Cerebellar nuclear complex (tissue), 1 donor: ENCODE data around the gene BTBD6.

Experiments used
- DNase-seq, 2 experiments: peaks; one replicate each; lab custom pipeline; 2025; lab: John Stamatoyannopoulos, UW

BTBD6 gene

DNA sequence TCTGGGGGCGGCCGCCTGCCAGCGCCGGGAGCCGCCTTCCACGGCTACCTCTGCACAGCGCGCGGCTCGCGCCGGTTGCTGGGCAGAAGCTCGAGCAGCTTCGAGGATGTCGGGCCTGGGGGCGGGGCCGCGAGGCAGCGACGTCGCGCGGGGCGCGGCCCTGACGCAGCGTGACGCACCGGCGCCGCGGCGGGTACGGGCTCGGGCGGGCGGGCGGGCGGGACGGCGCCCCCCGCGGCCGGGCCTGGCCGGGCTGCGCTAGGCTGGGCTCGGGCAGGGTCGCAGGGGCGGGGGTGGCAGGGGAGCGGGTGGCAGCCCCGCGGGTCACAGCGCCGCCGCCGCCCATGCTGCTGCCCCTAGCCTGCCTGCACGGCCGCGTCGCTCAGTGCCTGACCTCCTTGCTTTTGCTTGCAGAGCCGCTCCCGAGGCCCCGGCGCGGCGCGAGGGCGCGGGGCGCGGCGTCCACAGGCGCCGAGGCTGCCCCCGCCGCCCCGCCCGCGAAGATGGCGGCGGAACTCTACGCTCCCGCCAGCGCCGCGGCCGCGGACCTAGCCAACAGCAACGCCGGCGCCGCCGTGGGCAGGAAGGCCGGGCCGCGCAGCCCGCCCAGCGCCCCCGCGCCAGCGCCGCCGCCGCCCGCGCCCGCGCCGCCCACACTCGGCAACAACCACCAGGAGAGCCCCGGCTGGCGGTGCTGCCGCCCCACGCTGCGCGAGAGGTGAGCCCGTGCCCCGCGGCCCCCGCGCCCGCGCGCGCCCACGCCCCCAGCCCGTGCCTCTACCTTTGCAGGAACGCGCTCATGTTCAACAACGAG, at the start of gene BTBD6:
BTBD6 (plus strand) TSS at position 166 of the 814 bp plus-strand sequence; CDS start at position 345, 179 bp downstream.
- no peak for DNase-seq

DNA sequence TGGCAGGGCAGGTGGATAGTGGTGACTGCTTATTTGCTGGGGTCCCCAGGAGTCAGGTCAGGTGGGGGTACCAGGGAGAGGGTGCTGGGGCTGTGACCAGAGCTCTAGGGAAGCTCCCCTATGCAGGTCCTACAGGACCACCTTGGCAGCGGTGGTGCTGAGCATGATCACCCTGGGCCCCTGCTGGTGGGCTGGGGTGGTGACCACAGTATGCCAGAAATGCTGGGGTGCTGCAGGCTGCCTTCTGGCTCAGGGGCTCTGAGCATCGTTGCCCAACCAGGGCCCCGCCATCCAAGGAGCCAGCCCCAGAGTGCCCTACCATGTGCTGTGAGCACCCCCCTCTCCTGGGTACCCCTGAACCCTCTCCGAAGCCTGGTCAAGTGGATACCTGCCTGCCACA, 49.7 kb upstream of the BTBD6 start:
- no peak for DNase-seq

DNA sequence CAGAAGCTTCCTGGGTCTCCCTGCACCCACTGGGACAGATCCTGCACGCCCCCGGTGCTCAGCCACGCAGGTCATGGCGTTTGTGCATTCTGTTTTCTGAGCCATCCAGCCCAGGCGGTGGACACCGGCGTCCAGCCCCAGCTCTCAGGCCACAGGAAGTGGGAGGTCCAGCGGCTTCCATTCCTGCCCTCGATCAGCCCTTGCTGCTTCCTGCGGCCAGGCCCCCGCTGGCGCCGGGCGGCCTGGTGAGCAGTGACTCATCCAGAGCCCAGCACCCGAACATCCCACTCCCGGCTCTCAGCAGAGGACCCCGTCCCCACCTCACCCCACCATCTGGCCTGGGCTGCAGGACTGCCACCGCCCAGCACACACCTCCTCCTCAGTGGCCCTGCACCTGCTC, 49.2 kb upstream of the BTBD6 start:
- no peak for DNase-seq

DNA sequence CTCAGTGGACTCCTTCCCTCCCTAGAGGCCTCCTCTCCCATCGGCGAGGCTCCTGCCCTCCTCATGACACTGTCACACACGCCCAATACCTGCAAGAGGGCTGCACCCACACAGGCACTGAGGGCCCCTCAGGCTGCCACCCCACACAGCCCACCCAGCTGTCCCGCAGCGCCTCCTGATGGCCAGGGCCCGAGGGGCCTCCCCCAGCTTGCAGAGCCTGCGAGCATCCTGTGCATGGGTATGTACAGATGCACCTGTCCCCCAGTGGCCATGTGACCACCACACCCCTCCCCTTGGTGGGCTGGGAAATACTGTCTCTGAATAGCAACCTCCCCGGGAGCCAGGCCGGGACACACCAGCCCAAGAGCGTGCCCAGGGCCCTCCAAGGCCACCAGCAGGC, 48.3 kb upstream of the BTBD6 start:
- DNase-seq: no peak

DNA sequence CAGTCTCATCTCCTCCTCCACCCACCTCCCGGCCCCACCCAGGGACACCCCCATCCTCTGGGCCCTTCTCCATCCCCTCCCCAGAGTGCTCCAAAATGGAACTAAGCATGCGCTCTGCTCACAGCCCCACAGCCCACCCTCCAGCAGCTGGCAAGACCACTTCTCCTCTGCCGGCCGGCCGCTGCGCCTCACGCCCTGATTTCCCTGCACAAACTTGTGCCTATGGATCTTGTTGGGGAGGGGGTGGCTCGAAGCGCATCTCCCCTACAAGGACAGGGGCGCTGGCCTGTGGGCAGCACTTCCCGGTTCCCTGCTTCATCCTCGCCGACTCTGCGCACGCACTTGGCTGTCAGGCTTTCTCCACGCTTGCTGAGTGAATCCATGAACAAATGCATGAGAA, 47.7 kb upstream of the BTBD6 start:
- no peak for DNase-seq

DNA sequence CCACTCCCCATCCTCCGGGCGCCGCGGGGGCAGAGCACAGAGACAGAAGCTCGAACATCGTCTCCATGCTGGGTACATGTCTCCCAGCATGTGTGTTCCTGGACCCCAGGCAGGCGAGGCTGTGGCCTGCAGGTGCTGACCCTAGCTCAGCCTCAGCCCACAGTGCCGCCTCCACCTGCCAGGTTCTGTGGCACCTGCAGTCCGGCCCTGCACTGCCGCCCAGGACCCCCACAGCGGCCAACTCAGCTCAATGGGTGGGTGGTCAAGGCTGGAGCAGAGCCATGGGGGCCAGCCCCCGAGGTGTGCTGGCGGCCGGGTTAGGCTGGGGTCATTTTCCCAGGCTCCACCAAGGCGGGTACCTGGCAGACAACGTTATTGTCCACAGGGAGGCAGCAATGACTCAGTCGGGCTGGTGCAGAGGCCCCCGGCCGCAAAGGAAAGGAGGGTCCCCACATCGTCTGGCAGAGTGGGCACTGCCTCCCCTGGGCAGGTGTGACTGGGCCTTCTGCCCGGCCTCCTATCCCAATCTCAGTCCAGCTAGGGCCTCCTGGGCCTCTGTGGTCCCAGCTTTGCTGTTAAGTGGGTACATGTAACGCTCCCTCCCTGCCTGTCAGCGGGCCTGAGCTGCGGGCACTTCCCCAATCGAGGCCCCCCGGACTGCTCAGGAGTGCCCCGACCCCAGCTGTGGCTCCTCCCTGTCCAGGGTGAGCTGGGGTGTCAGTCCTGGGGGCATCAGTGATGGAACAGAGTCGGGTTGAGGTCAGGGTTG, 47.0 kb upstream of the BTBD6 start:
- DNase-seq: no peak

DNA sequence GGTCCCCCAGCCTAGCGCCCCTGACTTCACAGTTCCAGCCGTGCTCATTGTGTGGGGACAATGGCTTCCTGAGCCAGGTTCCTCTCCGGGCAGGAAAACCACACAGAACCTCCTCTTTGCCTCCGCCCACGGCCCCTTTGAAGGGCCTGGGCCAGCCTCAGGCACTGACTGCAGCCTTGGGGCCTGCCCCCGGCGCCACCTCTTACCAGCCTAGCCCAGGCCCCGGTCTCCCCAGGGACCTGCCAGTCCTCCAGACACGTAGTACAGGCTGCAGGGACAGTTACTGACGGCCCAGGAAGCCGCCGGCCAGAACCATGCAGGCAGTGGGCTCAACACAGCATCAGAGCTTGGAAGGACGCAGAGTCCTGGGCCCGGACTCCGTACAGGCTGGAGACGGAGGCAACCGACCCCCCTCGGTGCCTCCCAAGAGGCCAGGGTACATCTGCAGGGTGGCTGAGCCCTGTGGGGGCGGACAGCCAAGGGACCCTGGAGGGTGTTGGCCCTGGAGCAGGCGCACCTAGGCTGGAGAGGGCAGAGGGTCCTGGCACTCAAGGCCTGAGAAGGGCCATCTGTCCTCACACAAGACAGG, 46.3 kb upstream of the BTBD6 start:
- DNase-seq: no peak

DNA sequence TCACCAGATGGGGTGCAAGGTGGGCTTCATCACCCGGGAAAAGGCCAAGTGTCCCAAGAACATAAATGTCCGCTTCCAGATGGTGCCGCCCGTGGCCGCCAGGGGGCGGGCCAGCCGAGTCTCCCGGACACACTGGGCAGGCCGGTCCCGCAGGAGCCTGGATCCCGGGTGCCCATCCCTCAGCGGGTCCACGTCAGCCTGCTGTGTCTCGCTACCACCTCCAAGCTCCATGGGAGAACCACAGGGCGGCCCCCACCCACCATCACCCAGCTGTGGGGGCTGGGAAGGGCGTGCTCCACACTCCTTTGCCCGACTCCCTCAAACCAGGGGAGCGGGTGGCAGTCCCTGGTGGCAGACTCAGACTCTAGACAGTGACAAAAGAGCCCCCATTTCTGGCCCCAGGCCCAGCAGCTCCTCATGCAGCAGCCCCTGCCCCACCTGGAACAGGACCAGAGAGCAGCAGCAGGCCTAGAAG, 45.2 kb upstream of the BTBD6 start:
- peak in 1 of 2 experiments; percentile 21 for DNase-seq

DNA sequence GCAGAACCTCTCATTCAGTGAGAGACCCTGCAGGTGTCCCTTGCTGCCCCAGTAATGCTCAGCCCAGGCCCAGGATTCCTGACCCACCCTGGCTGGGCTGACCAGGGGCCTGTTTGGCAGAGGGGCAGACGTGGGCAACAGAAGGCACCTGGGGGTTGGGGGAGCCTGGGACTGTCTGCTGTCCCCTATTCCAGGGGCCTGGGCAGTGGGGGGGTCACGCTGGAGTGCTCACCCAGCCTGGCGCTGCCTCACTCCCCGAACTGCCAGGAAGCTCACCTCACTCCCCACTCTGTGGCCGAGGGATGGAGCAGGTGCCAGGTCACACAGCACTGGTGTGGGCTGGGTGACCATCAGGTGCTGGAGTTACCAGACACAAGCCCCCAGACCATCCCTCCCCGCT, 44.6 kb upstream of the BTBD6 start:
- DNase-seq: no peak

DNA sequence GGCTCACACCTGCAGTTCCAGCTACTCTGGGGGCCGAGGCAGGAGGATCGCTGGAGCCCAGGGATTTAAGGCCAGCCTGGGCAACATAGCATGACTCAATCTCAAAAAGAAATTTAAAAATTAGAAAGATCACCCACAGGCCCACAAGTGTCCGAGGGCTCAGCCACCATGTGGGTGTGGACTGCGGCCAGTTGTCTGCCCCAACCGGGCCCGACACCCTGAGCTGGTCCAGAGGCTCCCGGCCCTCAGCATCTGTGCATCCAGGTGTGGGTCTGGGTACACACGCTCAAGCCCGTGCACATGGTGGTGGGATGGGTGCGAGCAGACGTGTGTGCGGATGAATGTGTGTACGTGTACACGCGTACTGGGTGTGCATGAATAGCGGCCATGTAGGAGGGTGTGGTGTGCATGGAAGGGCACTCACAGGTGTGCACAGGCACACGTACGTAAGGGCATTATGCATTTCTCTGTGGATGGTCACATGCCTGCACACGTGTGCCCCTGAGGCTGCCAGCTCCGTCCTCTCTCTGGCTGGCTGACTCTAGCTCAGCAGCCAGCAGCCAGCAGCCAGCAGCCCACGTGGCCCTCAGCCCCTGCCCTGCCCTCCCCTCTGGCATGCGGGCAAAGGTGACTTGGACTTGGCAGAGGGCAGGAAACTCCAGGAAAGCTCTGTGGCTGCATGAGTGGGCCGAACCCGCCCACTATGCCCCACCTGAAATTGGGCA, 44.0 kb upstream of the BTBD6 start:
- DNase-seq: no peak

DNA sequence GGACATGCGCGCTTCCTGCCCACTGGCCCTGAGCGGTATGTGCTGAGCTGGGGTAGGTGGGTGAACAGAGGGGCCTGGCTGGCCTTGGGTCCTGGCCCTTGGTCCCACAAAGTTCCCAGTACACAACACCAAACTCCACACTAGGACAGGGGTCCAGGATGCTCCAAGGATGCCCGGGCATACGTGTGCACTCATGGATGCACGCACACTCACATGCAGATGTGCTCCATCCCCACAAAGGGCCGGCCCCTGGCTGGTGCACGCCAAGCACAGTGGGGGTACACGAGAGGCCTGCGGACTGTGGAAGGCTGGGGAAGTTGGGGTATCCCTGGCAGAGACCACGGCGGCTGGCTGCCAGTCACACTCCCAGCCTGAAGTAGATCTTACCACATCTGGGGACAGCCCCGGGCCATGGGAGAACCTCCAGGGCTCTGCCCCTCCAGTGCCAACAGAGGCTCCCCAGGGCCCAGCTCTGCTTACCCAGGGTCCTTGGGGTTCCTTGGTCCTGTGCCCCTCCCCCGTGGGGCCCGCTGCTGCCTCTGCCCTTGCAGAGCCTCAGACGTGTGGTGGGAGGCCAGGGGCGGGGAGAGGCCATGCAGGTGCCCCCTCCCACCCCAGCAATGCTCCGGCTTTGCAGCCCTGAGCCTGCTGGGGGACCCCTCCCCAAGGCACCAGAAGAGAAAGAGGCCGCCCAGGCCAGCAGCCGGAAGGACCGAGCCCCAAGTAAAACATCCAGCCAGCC, 43.2 kb upstream of the BTBD6 start:
- no peak for DNase-seq

DNA sequence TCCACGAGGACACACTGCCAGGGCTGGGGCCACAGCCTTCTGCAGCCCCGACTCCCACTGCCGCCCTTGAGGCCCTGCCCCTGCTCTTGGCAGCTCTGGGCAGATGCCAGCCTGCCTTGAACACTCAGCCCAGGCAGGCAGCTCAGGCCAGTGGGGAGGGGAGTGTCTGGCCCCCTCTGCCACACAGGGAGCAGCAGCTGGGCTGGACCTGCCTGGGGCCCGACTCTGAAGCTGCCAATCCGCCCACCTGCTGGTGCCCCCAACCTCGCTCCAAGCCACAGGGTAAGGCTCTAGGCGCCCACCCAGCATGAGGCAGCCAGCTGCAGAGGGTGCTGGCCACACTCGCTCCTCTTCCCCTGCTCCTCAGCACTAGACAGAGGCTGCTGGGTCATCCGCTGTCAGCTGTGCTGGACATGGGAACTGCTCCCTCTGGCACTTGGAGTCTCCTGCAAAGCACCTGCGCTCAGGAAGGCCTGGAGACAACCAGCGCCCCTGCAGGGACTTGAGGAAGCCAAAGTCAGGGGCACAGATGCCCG, 42.6 kb upstream of the BTBD6 start:
- no peak for DNase-seq

DNA sequence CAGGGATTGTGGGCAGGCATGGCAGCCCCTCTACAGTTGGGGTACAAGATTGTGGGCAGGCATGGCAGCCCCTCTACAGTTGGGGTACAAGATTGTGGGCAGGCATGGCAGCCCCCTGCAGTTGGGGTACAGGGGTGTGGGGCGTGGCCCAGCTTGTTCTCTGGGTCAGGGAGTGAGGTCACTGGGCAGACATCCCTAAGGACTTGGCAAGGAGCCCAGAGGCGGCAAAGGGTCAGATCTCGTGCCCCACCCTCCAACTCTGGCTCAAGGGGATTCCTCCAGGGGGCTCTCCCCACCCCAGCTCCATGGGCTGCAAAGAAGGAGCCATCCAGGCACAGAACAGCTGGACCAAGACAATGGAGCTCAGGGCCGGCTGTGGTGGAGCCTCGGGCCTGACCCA, 41.5 kb upstream of the BTBD6 start:
- DNase-seq: no peak

DNA sequence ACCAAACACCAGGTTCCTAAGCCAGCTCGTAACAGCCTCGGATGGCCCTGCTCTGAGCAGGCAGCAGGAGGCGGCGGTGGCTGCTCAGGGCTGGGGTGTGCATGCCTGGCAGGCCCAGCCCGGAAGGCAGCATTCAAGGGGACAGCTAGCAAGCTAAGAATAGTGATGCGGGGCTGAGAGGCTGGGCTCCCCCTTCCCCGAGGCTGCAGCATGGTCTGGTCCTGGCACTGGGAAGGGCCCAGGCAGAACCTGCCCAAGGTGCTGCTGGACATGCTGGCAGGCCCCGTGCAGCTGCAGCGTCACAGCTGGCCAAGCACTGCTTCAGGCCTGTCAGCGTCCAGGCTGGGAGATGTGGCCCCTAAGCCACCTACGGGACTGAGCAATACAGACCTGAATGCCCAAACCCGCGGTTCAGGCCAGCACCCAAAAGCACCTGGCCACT, 40.9 kb upstream of the BTBD6 start:
- no peak for DNase-seq

DNA sequence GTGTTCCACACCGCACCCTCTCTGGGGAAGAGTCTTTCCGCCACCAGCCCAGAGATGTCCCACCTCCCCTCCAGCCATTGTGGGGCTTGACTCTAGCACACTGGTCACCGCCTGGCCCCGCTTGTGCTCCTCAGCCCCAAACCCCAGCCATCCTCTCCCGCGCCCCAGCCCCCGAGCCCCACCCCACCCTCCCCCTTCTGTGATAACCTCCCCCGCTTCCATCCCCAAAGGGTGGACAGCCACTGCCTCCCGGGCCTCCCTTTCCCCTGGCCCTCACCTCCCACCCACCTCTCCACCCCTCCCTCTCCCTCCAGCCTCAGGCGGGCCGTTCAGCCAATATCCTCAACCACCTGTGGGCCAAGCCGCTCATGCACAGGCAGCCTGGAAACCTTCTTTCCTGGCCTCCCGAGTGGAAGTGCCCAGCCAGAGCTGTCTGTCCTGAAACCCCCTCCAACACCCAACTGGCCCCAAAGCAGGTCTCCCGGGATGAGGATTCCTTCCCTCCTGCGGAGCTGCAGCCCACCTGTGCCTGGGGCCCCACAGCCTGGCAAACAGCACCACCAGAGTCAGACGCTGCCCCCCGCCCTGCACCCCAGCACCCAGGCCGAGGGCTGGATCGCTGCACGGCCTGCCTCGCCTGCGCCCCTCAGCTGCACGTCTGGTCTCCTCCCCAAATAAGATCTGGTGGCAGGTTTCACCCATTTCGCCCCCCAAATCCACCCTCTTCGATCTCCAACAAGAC, 40.2 kb upstream of the BTBD6 start:
- no peak for DNase-seq

DNA sequence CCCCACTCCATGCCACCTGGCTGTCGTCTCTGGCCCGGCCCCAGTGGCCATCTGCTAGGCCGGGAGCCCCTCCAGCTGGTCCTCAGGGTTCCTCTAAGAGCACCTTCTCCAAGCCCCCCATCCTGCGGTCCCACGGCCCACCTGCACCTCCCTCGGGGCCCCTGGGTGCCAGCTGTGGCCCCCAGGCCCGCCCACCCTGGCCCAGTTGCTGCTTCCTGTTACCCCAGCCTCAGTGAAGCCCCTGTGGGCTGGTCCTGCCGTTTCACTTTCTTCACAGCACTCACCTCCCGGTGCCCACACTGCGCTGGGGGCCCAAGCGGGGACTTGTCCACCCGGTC, 39.6 kb upstream of the BTBD6 start:
- DNase-seq: no peak

DNA sequence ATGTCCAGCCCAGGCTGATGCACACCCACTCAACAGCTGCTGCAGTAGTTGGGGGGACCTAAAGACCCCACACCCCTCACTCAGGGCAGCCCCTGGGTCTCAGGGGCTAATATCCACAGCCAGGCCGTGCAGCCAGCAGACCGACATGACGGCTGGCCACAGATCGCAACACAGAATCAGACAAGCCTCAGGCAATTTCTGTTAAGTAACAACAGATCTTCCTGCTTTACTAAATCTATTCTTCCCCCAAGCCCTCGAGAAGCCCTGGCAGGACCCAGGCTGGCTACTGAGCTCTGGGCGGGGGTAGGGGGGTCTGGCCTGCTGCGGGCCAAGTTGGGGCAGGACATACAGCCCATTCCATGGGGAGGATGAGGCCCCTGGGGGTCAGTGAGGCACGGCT, 39.2 kb upstream of the BTBD6 start:
- DNase-seq: no peak

DNA sequence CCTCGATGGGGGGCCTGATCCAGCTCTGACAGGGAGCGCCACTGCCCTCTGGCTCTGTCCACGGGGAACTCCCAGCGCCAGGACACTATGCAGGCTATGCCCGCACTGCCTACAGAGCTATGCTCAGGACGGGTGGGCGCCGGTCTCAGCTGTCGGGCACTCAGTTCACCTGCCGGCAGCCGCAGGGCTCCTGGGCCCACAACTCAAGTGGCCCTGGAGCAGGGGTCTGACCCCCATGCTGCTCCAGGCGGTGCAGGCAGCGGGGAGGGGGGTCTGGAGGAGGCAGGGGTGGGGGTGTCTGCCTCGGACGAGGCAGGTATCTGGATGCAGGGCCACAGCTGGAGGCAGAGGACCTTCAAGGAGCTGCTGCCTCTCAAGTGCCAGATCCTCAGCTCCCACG, 38.7 kb upstream of the BTBD6 start:
- DNase-seq: no peak

DNA sequence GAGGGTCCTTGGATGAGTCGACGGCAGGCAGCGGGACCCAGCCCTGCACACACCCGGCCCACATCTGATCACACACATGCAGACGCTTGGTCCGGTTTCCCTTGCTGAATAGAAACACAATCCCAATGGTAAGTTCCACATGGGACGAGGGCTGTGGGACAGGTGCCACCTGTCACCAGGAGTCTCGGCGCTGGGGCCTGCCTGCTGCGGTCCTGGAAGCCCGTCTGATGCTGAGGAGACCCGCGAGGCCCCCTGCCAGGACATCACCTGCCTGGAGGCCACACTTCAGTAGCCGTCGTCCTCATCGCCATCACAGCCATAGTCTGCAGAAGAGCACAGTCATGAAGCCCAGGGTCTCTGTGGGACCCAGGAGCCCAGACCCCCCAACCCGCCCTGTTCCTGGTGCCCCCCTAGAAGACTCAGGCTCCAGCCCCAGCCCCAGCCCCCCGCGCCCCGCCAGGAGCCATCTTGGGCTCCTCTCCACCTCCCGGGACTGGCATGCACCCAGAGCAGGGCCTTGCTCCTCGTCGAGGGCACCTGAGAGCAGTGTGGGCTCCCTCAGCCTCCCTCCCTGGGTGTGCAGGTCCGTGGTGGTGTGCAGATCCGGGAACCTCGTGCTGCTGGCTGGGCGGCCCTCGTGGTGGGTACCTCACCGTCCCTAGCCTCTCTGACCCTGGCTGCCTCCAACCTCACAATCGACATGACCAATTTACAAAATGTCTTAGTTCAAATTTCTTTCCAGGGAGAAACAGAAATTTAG, 37.9 kb upstream of the BTBD6 start:
- DNase-seq: no peak
